Measurements from ENCODE around the gene ECT2L. TPM values are rescaled to one million over a fixed set of nuclear protein-coding genes. Genes with fewer than 3 reads are reported as not detected.

ECT2L gene
- total and polyA plus RNA-seq, 2 experiments from 2014 or later: 0.03 to 0.15 TPM

GRCh38 chr6:138785079-138785478 is 10.8 kb upstream of the ECT2L start:
- Histone ChIP-seq H3K27ac (ENCODE audit: low read depth) (no peak overlapping the region), H3K79me2 (replicated peaks; ENCODE audit: insufficient read depth) (no peaks in the 10 kb centered on the region), H3F3A (replicated peaks; ENCODE audit: low read depth) (no peaks in the 10 kb centered on the region), H2AFZ (no peak overlapping the region), H3K9me2 (ENCODE audit: insufficient read depth) (no peaks in the 10 kb centered on the region), H4K20me1 (replicated peaks; ENCODE audit: insufficient read depth) (no peaks in the 10 kb centered on the region; the same call in 1 of the 2 replicates), H3K4me2 (no peak overlapping the region), H3K36me3 (ENCODE audit: insufficient read depth) (no peaks in the 10 kb centered on the region), H3K4me1 (ENCODE audit: insufficient read depth) (no peaks in the 10 kb centered on the region), H3K27me3 (ENCODE audit: insufficient read depth) (no peaks in the 10 kb centered on the region), H3K4me3 (no peak overlapping the region)
- no peak overlapping the region for H3K27ac Mint-ChIP-seq
- H3K27me3 Mint-ChIP-seq (ENCODE audit: insufficient read depth, low read depth, poor library complexity): peaks cover 2% of the 10 kb centered on the region
- no peaks in the 10 kb centered on the region for H3K36me3 Mint-ChIP-seq (ENCODE audit: low read depth)
- H3K4me3 Mint-ChIP-seq: no peak overlapping the region
- DNase-seq (ENCODE audit: low spot score) (no peak), ATAC-seq (no peak)
- no peaks in the 10 kb centered on the region for H3K9me3 Mint-ChIP-seq
- TF ChIP-seq ZNF114 (CRISPR knock-in tag; IDR thresholded peaks at IDR 0.05) (no peak), ZNF462 (CRISPR knock-in tag; IDR thresholded peaks at IDR 0.05) (no peak), CREB1 (CRISPR knock-in tag; IDR thresholded peaks at IDR 0.05; ENCODE audit: low read depth) (no peak), CTCF (conservative IDR thresholded peaks at IDR 0.05; ENCODE audit: low read depth in 2 of 2) (no peak), ZNF331 (CRISPR knock-in tag; IDR thresholded peaks at IDR 0.05; ENCODE audit: low read depth) (no peak), NANOG (IDR thresholded peaks at IDR 0.05; ENCODE audit: borderline replicate concordance) (no peak), REST (IDR thresholded peaks at IDR 0.05; ENCODE audit: unreplicated experiment) (no peak), ETS1 (IDR thresholded peaks at IDR 0.05) (no peak), STAT1 (IDR thresholded peaks at IDR 0.05; ENCODE audit: unreplicated experiment) (no peak), EZH2 (IDR thresholded peaks at IDR 0.05; ENCODE audit: low read depth, unreplicated experiment) (no peak), POLR2AphosphoS5 (IDR thresholded peaks at IDR 0.05; ENCODE audit: low read depth) (no peak), EZH2phosphoT487 (IDR thresholded peaks at IDR 0.05; ENCODE audit: unreplicated experiment) (no peak), JUNB (IDR thresholded peaks at IDR 0.05; ENCODE audit: unreplicated experiment) (no peak)
- no peaks in the 10 kb centered on the region for H3K4me1 Mint-ChIP-seq
